Measurements from ENCODE around the gene KDM2A.
A peak's percentile ranks its signal among the peaks of the same experiment; 100 is the strongest.

KDM2A gene

GRCh38 chr11:67118801-67119584 is at the start of gene KDM2A:
TSS of gene KDM2A (plus strand) at chr11:67119263. CDS start at chr11:67121317, 2,054 bp downstream.
- DNase-seq: peak; percentile 94 to 99 (median 98)
- intact Hi-C loops (cut with DNase I): no loop called here

- DNase-seq: peak; percentile 34 to 94 (median 67)
- intact Hi-C loops (cut with DNase I): no loop called here
Measured at GRCh38 chr11:67071420-67072284, 47.4 kb upstream of the KDM2A start.

- intact Hi-C loops (cut with DNase I): no loop called here
- DNase-seq: no peak
Measured at GRCh38 chr11:67072295-67072694, 46.8 kb upstream of the KDM2A start.

- intact Hi-C loops (cut with DNase I): no loop called here
- DNase-seq: no peak
Measured at GRCh38 chr11:67073908-67074307, 45.2 kb upstream of the KDM2A start.

- intact Hi-C loops (cut with DNase I): no loop called here
- DNase-seq: no peak
Measured at GRCh38 chr11:67076202-67076601, 42.9 kb upstream of the KDM2A start.

- intact Hi-C loops (cut with DNase I): no loop called here
- no peak for DNase-seq
Measured at GRCh38 chr11:67079065-67079705, 39.9 kb upstream of the KDM2A start.

GRCh38 chr11:67082071-67082791 is 36.8 kb upstream of the KDM2A start:
- DNase-seq: no peak
- intact Hi-C loops (cut with DNase I): loop anchor here (5.0 kb wide), 2 partner anchors 85 to 235 kb away; no protein-coding TSS in a partner anchor

GRCh38 chr11:67083786-67084366 is 35.2 kb upstream of the KDM2A start:
- intact Hi-C loops (cut with DNase I): loop anchor here (5.0 kb wide), 2 partner anchors 83 to 233 kb away; no protein-coding TSS in a partner anchor
- DNase-seq: no peak

- intact Hi-C loops (cut with DNase I): no loop called here
- no peak for DNase-seq
Measured at GRCh38 chr11:67085617-67086016, 33.4 kb upstream of the KDM2A start.

- intact Hi-C loops (cut with DNase I): no loop called here
- DNase-seq: no peak
Measured at GRCh38 chr11:67090717-67091116, 28.3 kb upstream of the KDM2A start.

GRCh38 chr11:67095214-67095507 is 23.9 kb upstream of the KDM2A start:
- DNase-seq: no peak
- intact Hi-C loops (cut with DNase I): no loop called here

- intact Hi-C loops (cut with DNase I): no loop called here
- DNase-seq: peak in 2 of 10 donors; percentile 25 to 39
Measured at GRCh38 chr11:67098799-67099429, 20.1 kb upstream of the KDM2A start.

GRCh38 chr11:67099831-67100324 is 19.2 kb upstream of the KDM2A start:
- intact Hi-C loops (cut with DNase I): no loop called here
- peak in 2 of 10 donors; percentile 62 to 64 for DNase-seq

- intact Hi-C loops (cut with DNase I): no loop called here
- DNase-seq: peak in 2 of 10 donors; percentile 16 to 36
Measured at GRCh38 chr11:67102664-67103063, 16.4 kb upstream of the KDM2A start.

- intact Hi-C loops (cut with DNase I): no loop called here
- no peak for DNase-seq
Measured at GRCh38 chr11:67105964-67106363, 13.1 kb upstream of the KDM2A start.

GRCh38 chr11:67111261-67111660 is 7.8 kb upstream of the KDM2A start:
- DNase-seq: no peak
- intact Hi-C loops (cut with DNase I): no loop called here

GRCh38 chr11:67113231-67113721 is 5.8 kb upstream of the KDM2A start:
- intact Hi-C loops (cut with DNase I): no loop called here
- peak in 1 of 10 donors; percentile 70 for DNase-seq

- DNase-seq: peak in 2 of 10 donors; percentile 36 to 40
- intact Hi-C loops (cut with DNase I): no loop called here
Measured at GRCh38 chr11:67114275-67114896, 4.7 kb upstream of the KDM2A start.

GRCh38 chr11:67116758-67117105 is 2.3 kb upstream of the KDM2A start:
- DNase-seq: no peak
- intact Hi-C loops (cut with DNase I): no loop called here

Data from posterior cingulate gyrus (tissue), 11 donors.